22Rv1 (cell line): Measurements from ENCODE around the gene PKNOX2.

Experiments used
- H3K27ac ChIP-seq: fragments of 450-650 bp; 2 replicates; pipeline ENCODE4 v1.5.1; 2017
- ZFX ChIP-seq: fragments of 450-650 bp; IDR thresholded peaks from 2 replicates; pipeline ENCODE4 v1.6.1; 2017; ENCODE audit warnings: antibody characterized with exemption, borderline replicate concordance
- TF ChIP-seq, protein P1 (sequence below): fragments of 450-650 bp; IDR thresholded peaks from 2 replicates; pipeline ENCODE4 v1.5.1; 2017; ENCODE audit warnings: mild to moderate bottlenecking

Gene PKNOX2

DNA sequence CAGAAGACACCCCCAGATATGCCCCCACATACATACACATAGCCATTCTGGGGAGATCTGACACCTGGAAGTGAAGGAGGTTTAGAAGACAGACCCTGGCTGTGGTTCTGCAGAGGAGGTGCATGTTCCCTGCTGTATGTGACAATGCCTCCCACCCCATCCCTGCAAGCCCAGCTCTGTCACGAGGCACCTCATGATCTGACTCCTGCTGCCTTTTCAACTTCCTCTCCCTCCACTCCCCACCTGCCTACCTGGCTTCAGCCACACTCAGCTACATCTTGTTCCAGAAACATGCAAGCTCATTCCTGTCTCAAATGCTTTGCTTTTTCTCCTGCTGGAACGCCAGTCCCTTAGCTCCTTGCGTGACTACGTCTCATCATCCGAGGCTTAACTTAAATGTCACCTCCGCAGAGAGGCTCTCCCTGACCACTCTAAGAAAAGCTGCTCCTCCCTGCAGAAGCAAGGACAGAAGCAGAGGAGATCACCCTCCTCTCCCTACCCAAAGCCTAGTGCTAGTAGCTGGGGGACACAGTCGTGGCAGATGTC is 217.0 kb downstream of the PKNOX2 start:
- no peak overlapping the region for H3K27ac ChIP-seq
- TF ChIP-seq, protein P1, sequence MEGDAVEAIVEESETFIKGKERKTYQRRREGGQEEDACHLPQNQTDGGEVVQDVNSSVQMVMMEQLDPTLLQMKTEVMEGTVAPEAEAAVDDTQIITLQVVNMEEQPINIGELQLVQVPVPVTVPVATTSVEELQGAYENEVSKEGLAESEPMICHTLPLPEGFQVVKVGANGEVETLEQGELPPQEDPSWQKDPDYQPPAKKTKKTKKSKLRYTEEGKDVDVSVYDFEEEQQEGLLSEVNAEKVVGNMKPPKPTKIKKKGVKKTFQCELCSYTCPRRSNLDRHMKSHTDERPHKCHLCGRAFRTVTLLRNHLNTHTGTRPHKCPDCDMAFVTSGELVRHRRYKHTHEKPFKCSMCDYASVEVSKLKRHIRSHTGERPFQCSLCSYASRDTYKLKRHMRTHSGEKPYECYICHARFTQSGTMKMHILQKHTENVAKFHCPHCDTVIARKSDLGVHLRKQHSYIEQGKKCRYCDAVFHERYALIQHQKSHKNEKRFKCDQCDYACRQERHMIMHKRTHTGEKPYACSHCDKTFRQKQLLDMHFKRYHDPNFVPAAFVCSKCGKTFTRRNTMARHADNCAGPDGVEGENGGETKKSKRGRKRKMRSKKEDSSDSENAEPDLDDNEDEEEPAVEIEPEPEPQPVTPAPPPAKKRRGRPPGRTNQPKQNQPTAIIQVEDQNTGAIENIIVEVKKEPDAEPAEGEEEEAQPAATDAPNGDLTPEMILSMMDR, result no peak
- TF ChIP-seq ZFX, result no peak

DNA sequence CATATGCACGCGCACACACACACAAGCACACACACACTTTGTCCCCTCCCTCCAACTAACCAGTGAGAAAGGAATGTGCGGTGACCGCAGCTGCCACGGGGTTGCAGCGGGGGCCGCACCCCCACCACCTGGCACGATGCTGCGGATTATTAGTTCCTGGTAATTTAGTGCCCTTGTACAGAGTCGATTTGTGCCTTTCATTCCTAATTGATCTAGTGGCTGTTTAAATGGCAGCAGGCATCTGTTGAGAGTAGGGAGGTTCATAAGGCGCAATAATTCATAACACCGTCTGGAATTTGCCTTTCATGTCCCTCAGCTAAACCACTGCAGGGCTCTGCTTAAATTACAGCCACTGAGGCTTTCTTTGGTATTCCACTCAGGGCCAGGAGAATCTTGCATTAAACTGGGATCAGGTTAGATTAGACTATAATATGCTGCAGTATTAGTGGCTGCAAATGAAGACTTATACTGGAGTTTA is 217.8 kb downstream of the PKNOX2 start:
- TF ChIP-seq ZFX, result no peak
- TF ChIP-seq, protein P1, result no peak
- no peak overlapping the region for H3K27ac ChIP-seq

DNA sequence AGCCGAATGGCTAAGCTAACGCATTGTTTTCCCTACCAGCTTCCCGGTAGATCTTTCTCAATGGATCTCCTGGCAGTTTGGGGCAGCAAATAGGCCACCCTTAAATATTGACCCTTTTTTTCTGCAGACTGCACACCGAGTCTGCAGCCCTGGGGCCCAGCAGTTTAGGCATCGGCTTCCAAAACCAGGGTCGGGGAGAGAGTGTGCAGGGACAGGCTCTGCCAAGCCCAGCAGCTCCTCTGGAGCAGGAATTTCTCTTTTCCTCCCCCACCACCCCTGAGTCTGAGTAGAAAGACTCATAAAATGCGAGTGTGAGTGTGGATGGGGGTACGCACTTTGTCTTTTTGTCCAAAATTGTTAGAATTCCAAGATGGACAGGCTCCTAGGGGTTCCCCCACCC is 218.3 kb downstream of the PKNOX2 start:
- TF ChIP-seq, protein P1, result no peak
- TF ChIP-seq ZFX, result no peak
- H3K27ac ChIP-seq, result no peak overlapping the region

DNA sequence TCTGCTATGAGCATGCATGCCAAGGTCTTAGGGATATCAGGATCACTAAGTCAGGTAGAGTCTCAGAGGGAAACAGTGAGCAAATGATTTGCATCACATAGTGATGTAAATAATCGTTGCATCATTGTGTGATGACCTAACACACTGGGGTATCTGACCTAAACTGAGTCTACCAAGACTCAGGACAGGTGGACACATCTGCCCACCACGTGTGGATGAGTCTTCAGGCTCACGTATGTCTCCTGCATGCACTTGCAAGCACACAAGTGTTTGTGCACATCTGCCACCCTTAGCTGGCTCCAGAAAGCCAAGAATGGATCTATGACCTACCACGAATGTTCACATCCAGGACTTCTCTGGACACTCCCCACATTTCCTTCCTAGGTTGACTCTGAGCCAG is 220.3 kb downstream of the PKNOX2 start:
- no peak overlapping the region for H3K27ac ChIP-seq
- TF ChIP-seq, protein P1, result no peak
- TF ChIP-seq ZFX, result no peak

DNA sequence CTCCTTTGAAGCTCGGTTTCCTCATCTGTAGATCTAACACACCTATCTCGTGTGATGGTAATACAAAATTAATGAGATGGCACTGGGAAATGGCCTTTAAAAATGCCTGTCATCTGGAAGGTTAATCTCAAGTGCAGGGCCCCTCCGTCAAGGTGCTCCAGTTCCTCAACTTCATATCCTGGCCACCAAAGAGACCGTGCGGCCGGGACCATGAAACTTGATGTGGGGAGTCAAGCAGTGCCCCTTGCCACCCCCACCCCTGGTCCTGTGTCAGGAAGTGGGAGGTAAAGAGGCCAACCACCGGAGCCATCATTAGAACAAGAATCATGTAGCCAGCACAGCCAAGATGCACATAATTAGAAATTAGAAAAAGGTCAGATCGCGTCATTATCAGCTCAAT is 223.3 kb downstream of the PKNOX2 start:
- TF ChIP-seq, protein P1, result no peak
- TF ChIP-seq ZFX, result no peak
- H3K27ac ChIP-seq, result no peak overlapping the region

DNA sequence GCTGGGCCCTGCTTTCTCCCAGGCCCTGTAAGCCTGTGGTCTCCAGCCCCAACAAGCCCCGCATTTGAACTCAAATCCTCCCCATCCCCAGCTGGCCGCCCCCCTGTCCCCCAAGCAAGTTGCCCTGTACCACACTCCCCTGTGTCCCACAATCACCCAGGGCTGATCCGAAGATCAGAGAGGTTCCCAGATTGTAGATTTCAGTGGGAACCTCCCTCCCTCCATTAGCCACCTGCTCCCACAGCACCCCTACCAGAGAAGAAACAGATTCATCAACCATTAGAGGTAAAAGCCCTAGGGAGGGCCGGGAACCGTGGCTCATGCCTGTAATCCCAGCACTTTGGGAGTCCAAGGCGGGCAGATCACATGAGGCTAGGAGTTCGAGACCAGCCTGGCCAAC is 224.1 kb downstream of the PKNOX2 start:
- TF ChIP-seq, protein P1, result no peak
- H3K27ac ChIP-seq, result no peak overlapping the region

DNA sequence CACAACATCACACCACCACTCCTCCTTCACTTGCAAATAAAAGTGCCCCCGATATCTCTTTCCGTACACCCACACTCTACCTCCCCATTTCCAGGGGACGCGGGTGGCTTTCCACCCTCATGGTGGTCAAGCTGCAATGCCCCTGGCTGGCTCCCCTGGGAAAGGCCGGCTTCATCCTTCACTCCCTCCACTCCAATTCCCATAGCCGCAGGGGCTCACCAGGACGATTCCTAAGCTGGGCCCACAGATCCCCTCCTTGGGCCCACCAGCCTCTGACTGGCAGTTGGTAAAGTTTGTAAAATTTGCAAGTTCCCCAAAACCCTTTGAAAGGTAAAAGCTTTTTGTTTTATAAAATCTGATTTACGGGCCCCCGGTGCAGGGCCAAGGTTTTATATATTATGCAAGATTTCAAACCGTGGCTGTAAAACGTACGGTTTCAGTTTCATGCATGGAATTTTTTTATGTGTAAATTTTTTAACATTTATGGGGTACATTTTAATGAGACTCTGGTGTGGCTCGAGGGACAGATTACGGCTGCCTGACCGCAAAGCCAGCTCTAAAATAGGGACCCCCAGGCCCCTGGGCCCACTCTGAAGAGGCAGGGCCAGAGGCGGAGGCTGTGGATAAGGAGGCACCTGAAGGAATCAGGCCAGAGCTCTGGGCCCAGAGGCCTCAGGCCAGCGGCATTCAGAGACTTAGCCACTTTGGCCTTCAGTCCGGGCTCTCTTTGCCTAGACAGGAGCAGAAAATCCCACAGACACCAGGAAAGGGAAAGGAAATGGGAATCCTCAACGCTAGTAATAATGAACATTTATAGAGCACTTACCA is 225.0 kb downstream of the PKNOX2 start:
- no peak for TF ChIP-seq ZFX
- TF ChIP-seq, protein P1, result no peak
- H3K27ac ChIP-seq, result no peak overlapping the region
